ENCODE measurements around the gene XPC. TPM values are rescaled to one million over a fixed set of nuclear protein-coding genes. Genes with fewer than 3 reads are reported as not detected.
A peak's percentile ranks its signal among the peaks of the same experiment; 100 is the strongest.

The XPC gene
- total RNA-seq, 1 donor from 2014 or later = 26.8 TPM

DNA sequence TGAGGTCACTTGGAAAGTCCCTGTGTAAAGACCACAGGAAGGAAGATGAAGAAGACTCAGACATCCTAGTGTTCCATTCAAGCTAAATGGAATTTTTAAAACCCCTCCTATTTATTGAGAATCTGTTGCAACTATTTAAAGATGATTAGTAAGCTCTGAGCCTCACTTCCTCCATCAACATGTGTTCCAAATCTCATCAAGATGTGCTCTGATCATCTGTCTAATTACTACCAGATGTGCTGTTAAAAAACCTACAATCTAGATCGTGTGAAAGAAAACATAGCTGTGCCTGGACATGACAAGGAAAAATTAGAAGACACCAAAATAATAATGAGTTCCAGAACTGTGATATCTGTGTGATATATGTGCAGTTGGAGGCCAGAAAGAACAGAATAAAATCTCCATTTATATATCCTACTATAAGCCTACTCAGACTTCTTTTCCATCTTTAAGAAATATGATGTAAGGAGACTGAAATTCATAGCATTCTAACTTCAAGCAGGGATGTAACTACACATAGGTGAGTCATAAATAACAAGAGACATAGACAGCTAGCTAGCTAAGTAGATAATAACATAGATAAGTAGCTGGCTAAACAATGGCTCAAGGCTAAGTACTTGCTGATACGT, 7.8 kb downstream of the XPC start:
- Mint-ChIP-seq H3K4me1 (ENCODE audit: low read depth) (peaks cover 41% of the 10 kb centered on the region), H3K36me3 (ENCODE audit: low read depth) (peaks cover 46% of the 10 kb centered on the region), H3K4me3 (ENCODE audit: unreplicated experiment) (no peak overlapping the region), H3K27ac (ENCODE audit: unreplicated experiment) (peak overlapping the region; percentile 58), H3K9me3 (ENCODE audit: low read depth) (no peaks in the 10 kb centered on the region), H3K27me3 (ENCODE audit: low read depth) (no peaks in the 10 kb centered on the region)
- no peak for TF ChIP-seq CTCF (IDR thresholded peaks at IDR 0.05)
- DNase-seq (ENCODE audit: low spot score) = no peak

- peaks cover 33% of the 10 kb centered on the region for H3K4me1 Mint-ChIP-seq (ENCODE audit: low read depth)
- peak overlapping the region; percentile 58 for H3K27ac Mint-ChIP-seq (ENCODE audit: unreplicated experiment)
- H3K36me3 Mint-ChIP-seq (ENCODE audit: low read depth) = peaks cover 52% of the 10 kb centered on the region
Observed at GRCh38 chr3:14169871-14170270, 8.5 kb downstream of the XPC start.

DNA sequence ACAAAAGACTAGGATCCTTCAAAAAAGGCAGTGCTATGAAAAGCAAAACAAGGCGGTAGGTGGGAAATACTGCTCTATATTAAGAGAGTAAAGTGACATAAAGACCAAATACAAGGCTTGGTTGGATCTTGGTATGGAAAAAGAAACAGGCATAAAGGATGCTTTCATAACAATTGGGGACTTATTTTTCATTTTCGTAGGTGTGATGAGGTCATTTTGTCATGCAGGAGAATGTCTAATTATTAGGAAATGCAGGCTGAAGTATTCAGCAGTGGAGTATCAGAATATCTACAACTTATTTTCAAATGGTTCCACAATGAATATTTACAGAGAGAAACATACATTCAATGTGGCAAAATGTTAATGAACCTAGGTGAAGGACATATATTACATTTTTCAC, 9.0 kb downstream of the XPC start:
- Mint-ChIP-seq H3K27ac (ENCODE audit: unreplicated experiment) (no peak overlapping the region), H3K9me3 (ENCODE audit: low read depth) (no peaks in the 10 kb centered on the region), H3K4me1 (ENCODE audit: low read depth) (peaks cover 31% of the 10 kb centered on the region), H3K4me3 (ENCODE audit: unreplicated experiment) (no peak overlapping the region), H3K36me3 (ENCODE audit: low read depth) (peaks cover 56% of the 10 kb centered on the region), H3K27me3 (ENCODE audit: low read depth) (no peaks in the 10 kb centered on the region)
- TF ChIP-seq CTCF (IDR thresholded peaks at IDR 0.05) = no peak
- no peak for DNase-seq (ENCODE audit: low spot score)

More at GRCh38 chr3:14169871-14170270, 8.5 kb downstream of the XPC start:
- no peaks in the 10 kb centered on the region for H3K27me3 Mint-ChIP-seq (ENCODE audit: low read depth)
- H3K4me3 Mint-ChIP-seq (ENCODE audit: unreplicated experiment) = no peak overlapping the region
- H3K9me3 Mint-ChIP-seq (ENCODE audit: low read depth) = no peaks in the 10 kb centered on the region
- no peak for DNase-seq (ENCODE audit: low spot score)
- no peak for TF ChIP-seq CTCF (IDR thresholded peaks at IDR 0.05)

DNA sequence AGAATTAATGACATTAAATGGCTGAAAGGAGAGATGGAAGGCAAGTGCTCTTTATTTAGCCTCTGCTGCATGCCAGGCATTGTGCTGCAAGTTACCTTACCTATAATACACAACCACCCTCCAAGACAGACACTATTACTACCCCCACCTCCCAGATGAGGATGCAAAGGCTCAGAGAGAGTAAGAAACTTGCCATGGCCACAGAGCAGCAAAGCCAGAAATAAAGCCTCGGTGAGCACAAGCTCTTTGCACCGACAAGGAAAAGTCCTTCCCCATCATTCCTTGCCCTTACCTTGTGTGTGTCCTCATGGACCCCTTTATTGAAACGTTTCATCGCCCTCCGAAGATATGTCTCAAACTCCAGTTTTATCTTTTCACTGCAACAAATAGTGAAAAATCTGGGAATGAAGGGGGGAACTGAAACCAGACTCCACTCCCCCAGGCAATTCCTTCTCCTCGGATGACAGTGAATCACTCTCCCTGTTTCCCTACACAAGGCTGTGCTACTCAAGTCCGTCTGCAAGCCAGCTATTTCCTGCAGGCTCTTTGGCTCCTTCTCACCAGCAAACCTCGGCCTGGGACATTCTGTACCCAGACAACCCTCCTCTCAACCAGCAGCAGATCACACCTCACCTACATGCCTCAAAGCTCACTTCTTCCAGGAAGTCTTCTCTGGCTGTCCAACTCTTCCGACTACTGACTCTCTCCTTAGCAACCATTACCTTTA, 11.4 kb downstream of the XPC start:
- no peak for DNase-seq (ENCODE audit: low spot score)
- H3K4me1 Mint-ChIP-seq (ENCODE audit: low read depth) = peaks cover 31% of the 10 kb centered on the region
- no peak for TF ChIP-seq CTCF (IDR thresholded peaks at IDR 0.05)
- no peak overlapping the region for H3K4me3 Mint-ChIP-seq (ENCODE audit: unreplicated experiment)
- H3K27me3 Mint-ChIP-seq (ENCODE audit: low read depth) = no peaks in the 10 kb centered on the region
- H3K9me3 Mint-ChIP-seq (ENCODE audit: low read depth) = peaks cover 9% of the 10 kb centered on the region
- H3K27ac Mint-ChIP-seq (ENCODE audit: unreplicated experiment) = peak overlapping the region; percentile 82
- peaks cover 68% of the 10 kb centered on the region for H3K36me3 Mint-ChIP-seq (ENCODE audit: low read depth)

- Mint-ChIP-seq H3K36me3 (ENCODE audit: low read depth) (peaks cover 75% of the 10 kb centered on the region), H3K27ac (ENCODE audit: unreplicated experiment) (no peak overlapping the region), H3K9me3 (ENCODE audit: low read depth) (peaks cover 21% of the 10 kb centered on the region), H3K4me3 (ENCODE audit: unreplicated experiment) (no peak overlapping the region), H3K4me1 (ENCODE audit: low read depth) (peaks cover 10% of the 10 kb centered on the region), H3K27me3 (ENCODE audit: low read depth) (no peaks in the 10 kb centered on the region)
- no peak for TF ChIP-seq CTCF (IDR thresholded peaks at IDR 0.05)
- DNase-seq (ENCODE audit: low spot score) = no peak
Observed at GRCh38 chr3:14162178-14162577, 16.2 kb downstream of the XPC start.

Measured in chondrocyte (in vitro differentiated cells).